ENCODE data around the gene TULP3.
A peak's percentile ranks its signal among the peaks of the same experiment; 100 is the strongest.

TULP3 gene

DNA sequence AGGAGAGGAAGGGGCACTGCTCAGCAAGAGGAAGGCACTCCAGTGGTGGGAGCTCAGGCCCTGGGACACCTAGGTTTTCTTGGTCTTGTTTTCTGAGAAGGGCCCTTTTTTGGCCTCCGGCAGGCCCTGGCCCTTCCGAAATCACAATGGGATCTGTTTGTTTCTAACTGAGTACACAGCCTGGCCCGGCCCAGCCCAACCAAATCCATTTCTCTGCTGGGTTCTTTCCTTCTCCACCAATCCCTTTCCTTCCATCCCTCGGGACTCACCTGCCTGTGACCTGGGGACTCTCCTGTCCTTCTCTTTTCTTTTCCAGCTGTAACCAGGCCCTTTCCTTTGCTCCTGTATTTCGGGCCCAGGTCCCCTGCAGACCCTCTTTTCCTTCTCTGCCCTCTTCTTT, 87.1 kb downstream of the TULP3 start:
- DNase-seq, result no peak

DNA sequence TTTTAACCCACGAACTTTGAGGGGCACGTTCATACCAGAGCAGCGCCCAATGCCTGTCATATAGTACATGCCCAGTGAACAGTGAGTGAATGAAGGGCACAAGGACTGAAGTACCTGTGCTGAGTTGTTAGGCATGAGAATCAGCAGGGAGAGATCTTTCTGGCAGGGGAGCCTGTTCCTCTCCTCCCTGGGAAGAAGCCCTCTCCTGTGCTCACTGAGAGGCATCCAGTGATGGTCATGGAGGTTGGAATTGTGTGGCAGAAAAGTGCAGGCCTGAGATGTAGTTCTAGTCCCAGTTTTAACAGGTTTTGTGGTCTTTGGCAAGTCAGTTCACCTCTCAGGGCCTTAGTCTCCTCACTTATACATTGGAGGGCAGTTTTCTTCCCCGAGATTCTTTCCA, 89.1 kb downstream of the TULP3 start:
- no peak for DNase-seq

DNA sequence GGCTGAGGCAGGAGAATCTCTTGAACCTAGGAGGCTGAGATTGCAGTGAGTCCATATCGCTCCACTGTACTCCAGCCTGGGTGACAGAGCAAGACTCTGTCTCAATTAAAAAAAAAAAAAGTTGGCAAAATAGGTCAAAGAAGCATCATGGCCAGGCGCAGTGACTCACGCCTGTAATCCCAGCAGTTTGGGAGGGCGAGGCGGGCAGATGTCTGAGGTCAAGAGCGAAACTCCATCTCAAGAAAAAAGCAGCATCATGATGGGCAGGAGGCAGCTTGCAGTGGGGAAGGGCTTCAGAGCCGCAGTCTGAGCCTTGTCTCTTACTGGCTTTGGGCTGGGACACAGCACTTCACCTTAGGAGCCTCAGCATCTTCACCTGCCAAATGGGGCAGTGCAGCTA, 89.9 kb downstream of the TULP3 start:
- no peak for DNase-seq

DNA sequence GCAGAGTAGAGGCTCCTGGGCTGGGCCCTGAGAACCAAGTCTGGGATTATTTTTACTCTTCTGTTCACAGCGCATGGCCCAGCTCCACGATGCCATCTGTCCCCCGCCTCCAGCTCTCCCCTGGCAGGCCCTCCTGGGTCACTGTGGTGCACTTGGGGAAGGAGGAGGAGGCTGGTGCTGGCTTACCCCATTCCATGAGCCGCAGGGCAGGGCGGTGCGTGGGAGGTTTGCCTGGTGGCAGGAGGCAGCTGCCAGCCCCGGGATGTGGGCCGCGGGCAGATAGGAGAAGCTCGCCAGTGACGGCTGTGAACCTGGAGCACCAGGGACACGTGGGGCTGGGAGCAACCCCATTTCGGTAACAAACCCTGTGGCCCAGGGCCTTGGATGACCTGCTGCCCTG, 91.7 kb downstream of the TULP3 start:
- DNase-seq, result peak; percentile 64

DNA sequence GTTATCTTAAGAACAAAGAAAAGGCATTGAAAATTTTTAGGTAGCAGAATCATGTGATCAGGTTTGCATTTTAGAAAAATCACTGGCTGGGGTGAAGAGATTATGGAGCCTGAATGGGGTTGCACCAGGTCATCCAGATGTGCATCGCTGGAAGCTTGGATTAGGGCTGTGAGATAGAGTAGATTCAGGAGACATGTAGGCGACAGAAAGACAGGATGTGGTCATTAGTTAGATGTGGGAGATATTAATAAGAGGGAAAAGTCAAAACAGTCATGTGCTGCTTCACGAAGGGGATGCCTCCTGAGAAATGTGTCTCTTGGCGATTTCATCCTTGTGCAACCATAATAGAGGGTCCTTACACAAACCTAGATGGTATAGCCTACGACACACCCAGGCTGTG, 93.6 kb downstream of the TULP3 start:
- no peak for DNase-seq

DNA sequence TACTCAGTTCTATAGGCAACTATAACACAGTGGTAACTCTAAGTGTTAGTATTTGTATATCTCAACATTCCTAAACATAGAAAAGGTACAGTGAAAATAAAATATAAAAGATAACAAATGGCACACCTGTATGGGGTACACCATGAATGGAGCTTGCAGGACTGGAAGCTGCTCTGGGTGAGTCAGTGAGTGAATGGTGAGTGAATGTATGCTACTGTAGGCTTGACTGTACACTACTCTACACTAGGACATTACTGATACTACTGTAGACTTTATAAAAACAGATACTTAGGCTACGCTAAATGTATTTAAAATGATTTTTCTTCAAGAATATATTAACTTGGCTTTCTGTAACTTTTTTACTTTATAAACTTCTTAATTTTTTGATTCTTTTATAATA, 94.0 kb downstream of the TULP3 start:
- DNase-seq, result no peak

DNA sequence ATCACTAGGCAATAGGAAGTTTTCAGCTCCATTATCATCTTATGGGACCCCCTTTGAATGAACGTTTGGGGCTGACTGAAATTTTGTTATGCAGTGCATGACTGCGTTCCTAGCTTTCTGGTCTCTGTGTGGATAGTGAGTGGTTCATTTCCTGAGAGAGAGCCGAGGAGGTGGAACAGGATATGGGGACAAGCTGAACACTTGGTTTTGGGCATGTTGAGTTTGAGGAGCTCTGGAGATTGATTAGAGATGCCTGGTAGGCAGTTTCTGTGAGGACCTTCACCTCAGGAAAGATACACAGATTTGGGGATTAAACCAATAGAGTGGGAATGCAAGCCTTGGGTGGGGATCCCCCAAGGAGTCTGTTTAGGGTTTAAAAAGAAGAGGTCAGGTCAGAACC, 96.2 kb downstream of the TULP3 start:
- no peak for DNase-seq

DNA sequence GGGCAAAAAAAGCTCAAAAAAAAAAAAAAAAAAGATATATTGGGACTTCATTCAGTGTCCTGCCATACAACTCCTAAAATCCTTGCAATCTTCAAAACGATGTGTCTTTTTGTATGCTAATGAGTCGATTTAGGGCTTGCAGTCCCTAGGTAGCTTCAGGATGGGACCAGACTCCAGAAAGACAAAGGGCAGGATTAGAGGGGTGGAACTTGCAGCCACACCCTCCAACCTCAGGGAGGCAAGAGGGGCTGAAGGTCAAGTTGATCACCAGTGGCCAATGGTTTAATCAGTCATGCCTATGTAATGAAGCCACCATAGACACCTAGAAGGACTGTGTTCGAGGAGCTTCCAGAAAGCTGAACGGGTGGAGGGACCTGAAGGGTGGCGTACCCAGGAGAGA, 97.8 kb downstream of the TULP3 start:
- no peak for DNase-seq
